C4-2B (cell line): ENCODE measurements around the gene LTO1.

Experiments used
- ZFX ChIP-seq: fragments of 450-650 bp; IDR thresholded peaks from 2 replicates; pipeline ENCODE4 v1.6.1; 2017
- TF ChIP-seq, protein P1 (sequence below): fragments of 450-650 bp; conservative IDR thresholded peaks from 2 replicates; pipeline ENCODE4 v1.5.1; 2017; ENCODE audit warnings: mild to moderate bottlenecking

DNA sequence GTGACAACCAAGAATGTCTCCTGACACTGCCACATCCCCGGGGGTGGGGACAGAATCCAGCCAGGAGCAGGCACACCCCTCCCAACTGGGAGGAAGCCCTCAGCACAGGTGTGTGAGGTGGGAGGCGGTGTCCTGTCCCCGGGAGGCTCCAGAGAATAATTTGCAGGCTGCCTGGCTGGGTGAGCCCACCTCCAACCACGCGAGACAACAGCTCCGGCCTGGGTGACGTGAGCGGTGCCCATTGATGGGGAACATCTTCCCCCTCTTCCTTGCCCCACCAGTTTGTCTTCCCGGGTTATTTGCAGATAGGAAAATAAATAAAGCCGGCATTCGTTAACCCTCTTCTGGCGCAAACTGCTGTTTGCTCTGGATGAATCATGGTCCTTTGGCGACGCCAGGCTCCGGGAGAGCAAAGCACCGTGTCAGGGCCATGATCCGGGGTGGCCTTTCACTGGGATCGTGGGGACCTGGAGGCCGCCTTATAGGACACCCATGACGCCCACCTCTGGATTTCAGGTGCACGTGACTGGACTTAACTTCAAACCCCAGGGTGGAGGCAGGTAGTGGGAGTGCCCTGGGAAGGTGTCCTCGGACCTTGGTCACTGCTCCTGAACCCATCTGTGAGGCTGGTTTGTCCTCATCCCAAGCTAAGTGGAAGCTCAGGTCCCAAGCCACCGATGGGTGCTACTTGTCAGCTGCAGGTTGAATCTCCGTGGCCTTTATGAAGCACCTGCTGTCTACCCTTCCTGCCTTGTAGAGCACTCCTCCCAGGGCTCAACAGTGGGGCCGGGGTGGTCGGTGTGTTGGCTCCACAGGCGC lies 20.3 kb downstream of the LTO1 start:
- TF ChIP-seq, protein P1, sequence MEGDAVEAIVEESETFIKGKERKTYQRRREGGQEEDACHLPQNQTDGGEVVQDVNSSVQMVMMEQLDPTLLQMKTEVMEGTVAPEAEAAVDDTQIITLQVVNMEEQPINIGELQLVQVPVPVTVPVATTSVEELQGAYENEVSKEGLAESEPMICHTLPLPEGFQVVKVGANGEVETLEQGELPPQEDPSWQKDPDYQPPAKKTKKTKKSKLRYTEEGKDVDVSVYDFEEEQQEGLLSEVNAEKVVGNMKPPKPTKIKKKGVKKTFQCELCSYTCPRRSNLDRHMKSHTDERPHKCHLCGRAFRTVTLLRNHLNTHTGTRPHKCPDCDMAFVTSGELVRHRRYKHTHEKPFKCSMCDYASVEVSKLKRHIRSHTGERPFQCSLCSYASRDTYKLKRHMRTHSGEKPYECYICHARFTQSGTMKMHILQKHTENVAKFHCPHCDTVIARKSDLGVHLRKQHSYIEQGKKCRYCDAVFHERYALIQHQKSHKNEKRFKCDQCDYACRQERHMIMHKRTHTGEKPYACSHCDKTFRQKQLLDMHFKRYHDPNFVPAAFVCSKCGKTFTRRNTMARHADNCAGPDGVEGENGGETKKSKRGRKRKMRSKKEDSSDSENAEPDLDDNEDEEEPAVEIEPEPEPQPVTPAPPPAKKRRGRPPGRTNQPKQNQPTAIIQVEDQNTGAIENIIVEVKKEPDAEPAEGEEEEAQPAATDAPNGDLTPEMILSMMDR = no peak
- TF ChIP-seq ZFX = no peak
